GM19395 (cell line): ENCODE results near the gene GJD3.

ENCODE experiments used
- ATAC-seq: cut with Tn5 transposase; IDR thresholded peaks from one replicate; pipeline ENCODE4 v1.9.1; 2021; ENCODE audit warnings: mild to moderate bottlenecking, moderate library complexity; ENCODE audit not compliant: unreplicated experiment

Gene GJD3

GRCh38 chr17:40313668-40314583 is 50.6 kb downstream of the GJD3 start:
- no peak for ATAC-seq
